Hindlimb muscle (tissue), 1 donor: ENCODE measurements around the gene DUSP16. TPM values are rescaled to one million over a fixed set of nuclear protein-coding genes. Genes with fewer than 3 reads are reported as not detected.

Experiments used
- DNase-seq: peaks from one replicate; pipeline ENCODE4 v3.0.0-alpha.2; 2013
- polyA plus RNA-seq: library from polyadenylated mRNA; unstranded; fragments of 120-200 nt; gene quantifications from one replicate; pipeline ENCODE4 v1.2.1, GENCODE V29; 2013; ENCODE audit not compliant: insufficient read length

The DUSP16 gene
- polyA plus RNA-seq, 1 donor: 33.2 TPM

GRCh38 chr12:12436831-12437345, 125.8 kb downstream of the DUSP16 start:
- DNase-seq: no peak

- DNase-seq: no peak
Observed at GRCh38 chr12:12433203-12433731, 129.4 kb downstream of the DUSP16 start.

- no peak for DNase-seq
Observed at GRCh38 chr12:12432364-12432763, 130.3 kb downstream of the DUSP16 start.

GRCh38 chr12:12428961-12429657, 133.6 kb downstream of the DUSP16 start:
- DNase-seq: no peak

GRCh38 chr12:12428047-12428446, 134.6 kb downstream of the DUSP16 start:
- DNase-seq: no peak

GRCh38 chr12:12427568-12427967, 135.1 kb downstream of the DUSP16 start:
- no peak for DNase-seq

GRCh38 chr12:12425616-12426015, 137.0 kb downstream of the DUSP16 start:
- no peak for DNase-seq

- no peak for DNase-seq
Observed at GRCh38 chr12:12425001-12425400, 137.7 kb downstream of the DUSP16 start.

Other genes starting within 250 kb of the DUSP16 start
- gene MANSC1, start 212.6 kb downstream of the DUSP16 start, polyA plus RNA-seq: 10.3 TPM
- gene BORCS5, start 205.8 kb downstream of the DUSP16 start, polyA plus RNA-seq: 8.4 TPM
- 10.6 TPM for gene CREBL2, start 49.0 kb upstream of the DUSP16 start, polyA plus RNA-seq
- 0.61 TPM for gene GPR19, start 133.3 kb upstream of the DUSP16 start, polyA plus RNA-seq
- 52.6 TPM for gene CDKN1B, start 154.5 kb upstream of the DUSP16 start, polyA plus RNA-seq
- gene APOLD1, start 222.8 kb upstream of the DUSP16 start, polyA plus RNA-seq: 8.9 TPM